Spleen (tissue), 7 donors: ENCODE measurements around the gene SLF1.

Experiments used
- CTCF ChIP-seq, 11 experiments: fragments of 200-600 bp in 7 of 11; fragments of 450-650 bp in 4 of 11; sonication (generic) in 4 of 11; IDR thresholded peaks in 8 of 11; conservative IDR thresholded peaks in 3 of 11; 1 replicate in 7 of 11; 2 replicates in 4 of 11; pipeline versions ENCODE4 v1.4.0 to v1.8.0; 2016 to 2021; ENCODE audit warnings: antibody characterized with exemption in 11 of 11, inconsistent platforms in 4 of 11, mild to moderate bottlenecking in 1 of 11
- POLR2A ChIP-seq, 3 donors: fragments of 450-650 bp; IDR thresholded peaks; one replicate each; pipeline ENCODE4 v1.5.1; 2017; ENCODE audit warnings: antibody characterized with exemption in 3 of 3, mild to moderate bottlenecking in 1 of 3
- POLR2AphosphoS5 ChIP-seq, 3 donors: sonication (generic); formaldehyde crosslinking; IDR thresholded peaks; one replicate each; pipeline ENCODE4 v1.5.1; 2017; ENCODE audit warnings: antibody characterized with exemption in 3 of 3
- donor health status: DM: no; HTN: no; CAD: no; lungs with moderate emphysema.
- donor health status: DM: no; HTN: no; CAD: no.
- donor health status: DM: no; HTN: no; CAD: no.

DNA sequence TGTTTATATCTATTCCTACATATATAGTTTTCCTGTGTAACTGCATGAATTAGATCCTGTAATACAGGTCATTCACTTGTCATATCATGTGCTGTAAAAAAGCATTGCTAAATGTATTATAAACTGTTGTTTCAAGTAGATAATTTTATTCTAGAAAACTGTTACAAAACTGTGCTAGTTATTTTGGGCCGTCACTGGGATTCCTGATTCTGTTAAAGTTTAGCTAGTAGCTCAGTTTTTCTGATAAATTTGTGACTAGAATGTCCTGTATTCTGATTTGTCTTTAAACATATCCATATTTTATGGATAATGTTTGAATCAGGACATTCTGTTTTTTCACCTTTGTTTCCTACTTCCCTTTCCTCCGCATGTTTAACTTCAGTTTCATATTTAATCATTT, 5.4 kb downstream of the SLF1 start:
- TF ChIP-seq CTCF (IDR thresholded peaks at IDR 0.05 in 8 of 11, conservative IDR thresholded peaks at IDR 0.05 in 3 of 11) (no peak), POLR2A (IDR thresholded peaks at IDR 0.05) (no peak), POLR2AphosphoS5 (IDR thresholded peaks at IDR 0.05) (no peak)
